ENCODE data around the gene PSMA5.

- TF ChIP-seq ZNF160 (CRISPR knock-in tag; IDR thresholded peaks at IDR 0.05) = no peak
- TF ChIP-seq JUN (CRISPR knock-in tag; IDR thresholded peaks at IDR 0.05) = no peak
Measured at GRCh38 chr1:109433322-109433721, 7.1 kb upstream of the PSMA5 start.
